OCI-LY1 (cell line): ENCODE data around the gene ACSBG1.

Experiments used
- H2AFZ ChIP-seq: fragments of 200-600 bp; sonication (generic), shearing (Covaris generic); 2 replicates; pipeline ENCODE4 v1.6.0; 2014; ENCODE audit warnings: antibody characterized with exemption, mild to moderate bottlenecking, low read length
- H3F3A ChIP-seq: fragments of 200-600 bp; sonication (generic), shearing (Covaris generic); 2 replicates; pipeline ENCODE4 v1.6.0; 2014; ENCODE audit warnings: mild to moderate bottlenecking, antibody characterized with exemption, low read length, moderate library complexity; ENCODE audit not compliant: insufficient read depth
- H3K27ac ChIP-seq: fragments of 200-600 bp; sonication (generic); 2 replicates; pipeline ENCODE4 v1.5.1; 2014; ENCODE audit warnings: low read length, mixed run types, mild to moderate bottlenecking, low read depth; ENCODE audit not compliant: poor library complexity, severe bottlenecking
- H3K27me3 ChIP-seq: fragments of 200-600 bp; sonication (generic); 2 replicates; pipeline ENCODE4 v1.6.0; 2014; ENCODE audit warnings: antibody characterized with exemption, mild to moderate bottlenecking, low read length, moderate library complexity; ENCODE audit not compliant: insufficient read depth
- H3K36me3 ChIP-seq: fragments of 200-600 bp; sonication (generic); 2 replicates; pipeline ENCODE4 v1.6.1; 2014; ENCODE audit warnings: mild to moderate bottlenecking, antibody characterized with exemption, low read length, moderate library complexity, mixed read lengths; ENCODE audit not compliant: insufficient read depth
- H3K4me1 ChIP-seq: fragments of 200-600 bp; sonication (generic); 2 replicates; pipeline ENCODE4 v1.5.1; 2014; ENCODE audit warnings: mild to moderate bottlenecking, low read length, moderate library complexity; ENCODE audit not compliant: insufficient read depth, severe bottlenecking
- H3K4me2 ChIP-seq: fragments of 200-600 bp; sonication (generic), shearing (Covaris generic); 2 replicates; pipeline ENCODE4 v1.6.1; 2014; ENCODE audit warnings: low read length
- H3K4me3 ChIP-seq: fragments of 200-600 bp; sonication (generic); 2 replicates; pipeline ENCODE4 v1.5.1; 2014; ENCODE audit warnings: low read length, low read depth, mild to moderate bottlenecking, mixed read lengths; ENCODE audit not compliant: poor library complexity, severe bottlenecking
- H3K79me2 ChIP-seq: fragments of 200-600 bp; shearing (Covaris generic); 2 replicates; pipeline ENCODE4 v1.6.1; 2016; ENCODE audit warnings: mixed run types, low read length, mixed read lengths; ENCODE audit not compliant: insufficient read depth
- H3K9ac ChIP-seq: fragments of 200-600 bp; sonication (generic), shearing (Covaris generic); 2 replicates; pipeline ENCODE4 v1.6.1; 2014; ENCODE audit warnings: mild to moderate bottlenecking, low read length, mixed read lengths
- H3K9me2 ChIP-seq: fragments of 200-600 bp; sonication (generic), shearing (Covaris generic); 2 replicates; pipeline ENCODE4 v1.6.1; 2014; ENCODE audit warnings: low read depth, mild to moderate bottlenecking, low read length, mixed read lengths
- H3K9me3 ChIP-seq: fragments of 200-600 bp; shearing (Covaris generic); 2 replicates; pipeline ENCODE4 v1.6.1; 2014; ENCODE audit warnings: low read length, mixed read lengths
- H4K20me1 ChIP-seq: fragments of 200-600 bp; sonication (generic), shearing (Covaris generic); 2 replicates; pipeline ENCODE4 v1.6.0; 2016; ENCODE audit warnings: mild to moderate bottlenecking, low read length; ENCODE audit not compliant: insufficient read depth
- CTCF ChIP-seq: fragments of 200-600 bp; sonication (generic), shearing (Covaris generic); IDR thresholded peaks from 2 replicates; pipeline ENCODE4 v1.5.1; 2017; ENCODE audit warnings: mild to moderate bottlenecking, antibody characterized with exemption, low read length, moderate library complexity, mixed read lengths
- EZH2 ChIP-seq: fragments of 200-600 bp; sonication (generic), shearing (Covaris generic); IDR thresholded peaks from 2 replicates; pipeline ENCODE4 v1.8.0; 2017; ENCODE audit warnings: borderline replicate concordance, mixed run types, mild to moderate bottlenecking, antibody characterized with exemption, low read length, moderate library complexity, mixed read lengths

Gene ACSBG1

GRCh38 chr15:78167227-78167888, 67.0 kb downstream of the ACSBG1 start:
- Histone ChIP-seq H3K36me3 (peaks cover 92% of the 10 kb centered on the region), H3K4me2 (no peak overlapping the region)

GRCh38 chr15:78164010-78164409, 70.4 kb downstream of the ACSBG1 start:
- Histone ChIP-seq H3K4me3 (no peak overlapping the region), H3K9me2 (no peaks in the 10 kb centered on the region), H3K27me3 (no peaks in the 10 kb centered on the region), H3K9me3 (no peaks in the 10 kb centered on the region), H4K20me1 (no peaks in the 10 kb centered on the region), H3F3A (no peaks in the 10 kb centered on the region), H3K9ac (no peak overlapping the region), H3K4me1 (peaks cover 8% of the 10 kb centered on the region), H3K36me3 (peaks cover 87% of the 10 kb centered on the region), H3K79me2 (no peaks in the 10 kb centered on the region), H2AFZ (no peak overlapping the region), H3K27ac (no peak overlapping the region), H3K4me2 (no peak overlapping the region)
- no peak for TF ChIP-seq EZH2
- no peak for TF ChIP-seq CTCF

More at GRCh38 chr15:78167227-78167888, 67.0 kb downstream of the ACSBG1 start:
- Histone ChIP-seq H3K27ac (no peak overlapping the region), H3K9me3 (no peaks in the 10 kb centered on the region), H3K79me2 (no peaks in the 10 kb centered on the region), H3K9ac (no peak overlapping the region), H3K27me3 (no peaks in the 10 kb centered on the region), H3K4me1 (peaks cover 13% of the 10 kb centered on the region), H3F3A (no peaks in the 10 kb centered on the region), H3K4me3 (no peak overlapping the region), H4K20me1 (no peaks in the 10 kb centered on the region), H3K9me2 (no peaks in the 10 kb centered on the region), H2AFZ (no peak overlapping the region)
- TF ChIP-seq EZH2 (no peak), CTCF (no peak)

GRCh38 chr15:78162038-78162437, 72.3 kb downstream of the ACSBG1 start:
- TF ChIP-seq EZH2 = no peak
- Histone ChIP-seq H3K9me3 (no peaks in the 10 kb centered on the region), H3K79me2 (no peaks in the 10 kb centered on the region), H3K4me2 (no peak overlapping the region), H3K4me1 (peaks cover under 1% of the 10 kb centered on the region), H3K27me3 (no peaks in the 10 kb centered on the region), H3K9ac (no peak overlapping the region), H3K4me3 (no peak overlapping the region), H4K20me1 (no peaks in the 10 kb centered on the region), H3K27ac (no peak overlapping the region), H3K36me3 (peaks cover 83% of the 10 kb centered on the region), H3F3A (no peaks in the 10 kb centered on the region), H3K9me2 (no peaks in the 10 kb centered on the region), H2AFZ (no peak overlapping the region)

GRCh38 chr15:78159395-78159794, 75.0 kb downstream of the ACSBG1 start:
- H3K79me2 ChIP-seq = peaks cover 7% of the 10 kb centered on the region; the same call in 1 of the 2 replicates
- H3K4me2 ChIP-seq = no peak overlapping the region
- H3K36me3 ChIP-seq = peaks cover 65% of the 10 kb centered on the region
- no peak overlapping the region for H3K27ac ChIP-seq
- no peaks in the 10 kb centered on the region for H3K4me1 ChIP-seq
- no peaks in the 10 kb centered on the region for H3F3A ChIP-seq
- no peak overlapping the region for H3K4me3 ChIP-seq
- TF ChIP-seq EZH2 (no peak), CTCF (no peak)
- no peaks in the 10 kb centered on the region for H3K27me3 ChIP-seq
- no peaks in the 10 kb centered on the region for H3K9me2 ChIP-seq
- no peak overlapping the region for H3K9ac ChIP-seq
- no peaks in the 10 kb centered on the region for H4K20me1 ChIP-seq
- H3K9me3 ChIP-seq = no peaks in the 10 kb centered on the region
- H2AFZ ChIP-seq = no peak overlapping the region
